ENCODE measurements around the gene EDNRA.

EDNRA gene

DNA sequence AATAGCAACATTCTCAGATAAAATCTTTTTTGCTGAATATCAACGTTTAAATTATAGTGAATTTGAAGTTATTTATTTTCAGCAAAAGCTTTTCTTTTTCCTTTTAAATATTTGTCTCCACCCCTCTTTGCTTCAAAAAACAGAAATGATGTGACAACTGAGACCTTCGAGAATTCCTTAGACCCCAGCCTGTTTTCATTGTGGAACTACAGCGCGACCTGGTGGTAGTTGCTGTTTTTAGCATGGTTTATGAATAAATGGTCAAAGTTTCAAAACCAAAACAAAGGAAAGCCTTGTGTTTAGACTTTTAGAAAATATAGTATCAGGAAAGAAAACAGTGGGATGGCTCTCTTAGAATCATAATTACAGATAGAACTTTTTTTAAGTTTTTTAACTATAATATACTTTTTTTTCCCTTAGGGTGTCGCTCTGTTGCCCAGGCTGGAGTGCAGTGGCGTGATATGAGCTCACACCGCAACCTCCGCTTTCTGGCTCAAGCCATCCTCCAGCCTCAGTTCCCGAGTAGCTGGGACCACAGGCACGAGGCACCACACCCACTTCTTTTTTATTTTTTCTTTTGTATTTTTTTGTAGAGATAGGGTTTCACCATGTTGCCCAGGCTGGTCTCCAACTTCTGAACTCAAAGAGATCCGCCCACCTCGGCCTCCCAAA, 109.5 kb downstream of the EDNRA start:
- no peak for DNase-seq

DNA sequence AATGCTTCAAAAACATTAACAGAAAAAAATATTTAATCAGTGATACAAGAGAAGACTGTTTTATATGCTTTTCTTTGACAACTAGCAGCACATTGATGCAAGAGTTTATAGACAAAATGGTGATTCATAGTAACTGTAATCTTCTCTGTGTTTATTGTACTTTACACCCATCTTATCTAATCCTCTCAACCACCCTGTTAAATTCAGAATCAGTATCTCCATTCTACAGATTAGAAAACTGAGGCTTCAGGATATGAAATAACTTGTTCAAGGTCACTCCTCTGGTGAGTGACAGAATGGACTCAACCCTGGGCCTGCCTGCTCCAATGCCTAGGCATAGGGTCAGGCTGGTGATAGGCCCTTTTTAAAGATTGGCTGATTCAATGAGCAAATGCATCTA, 110.2 kb downstream of the EDNRA start:
- DNase-seq, result no peak

DNA sequence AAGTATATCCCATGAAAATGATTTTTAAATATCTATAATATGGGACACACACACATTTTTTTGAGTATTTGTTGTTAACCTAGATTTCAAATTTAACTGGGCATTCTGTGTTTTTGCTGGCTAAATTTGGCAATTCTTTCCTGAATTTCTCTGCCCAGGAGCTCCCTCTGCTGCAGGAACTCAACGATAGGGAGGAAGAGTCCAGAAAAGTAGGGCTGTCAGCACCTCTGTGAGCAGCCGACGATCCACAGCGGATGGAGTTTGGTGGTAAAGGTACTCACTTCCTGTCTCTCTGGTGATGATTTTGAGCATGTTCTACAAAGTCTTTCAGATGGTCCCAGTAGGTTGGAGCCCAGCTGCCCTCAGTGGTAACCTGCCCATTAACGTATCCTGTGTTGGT, 113.2 kb downstream of the EDNRA start:
- DNase-seq, result no peak

All from NCI-H226 (cell line).